RPMI7951 (cell line): Measurements from ENCODE around the gene CYBB. TPM values are rescaled to one million over a fixed set of nuclear protein-coding genes. Genes with fewer than 3 reads are reported as not detected.

ENCODE experiments used
- DNase-seq: peaks from one replicate; pipeline ENCODE4 v3.0.0-alpha.2; 2012; ENCODE audit warnings: low read depth
- total RNA-seq: library from RNA; depleted of rRNA; stranded (reverse); fragments of >200 nt; shearing (Covaris generic); gene quantifications from 2 replicates; pipeline ENCODE4 v1.2.3, GENCODE V29; 2014

The CYBB gene
- total RNA-seq, 1 experiment from 2014 or later, result not detected

DNA sequence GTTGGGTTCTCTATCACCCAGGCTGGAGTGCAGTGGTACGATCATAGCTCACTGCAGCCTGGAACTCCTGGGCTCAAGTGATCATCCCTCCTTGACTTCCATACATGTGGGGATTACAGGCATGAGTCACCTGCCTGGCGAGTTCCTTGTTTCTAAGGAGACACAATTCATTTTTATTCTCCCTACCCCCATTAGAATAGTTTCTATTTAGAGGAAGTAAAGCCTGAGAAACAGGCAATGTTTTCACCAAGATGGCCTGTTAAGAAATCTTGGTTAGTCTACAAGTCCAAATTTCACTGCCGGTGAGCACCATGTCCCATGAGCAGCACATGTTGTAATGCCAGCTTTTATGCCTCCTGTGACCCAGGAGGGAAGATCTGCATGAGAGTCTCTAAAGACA, 5.7 kb downstream of the CYBB start:
- peak; percentile 3 for DNase-seq

GRCh38 chrX:37786624-37787422, 7.0 kb downstream of the CYBB start:
- DNase-seq, result no peak

DNA sequence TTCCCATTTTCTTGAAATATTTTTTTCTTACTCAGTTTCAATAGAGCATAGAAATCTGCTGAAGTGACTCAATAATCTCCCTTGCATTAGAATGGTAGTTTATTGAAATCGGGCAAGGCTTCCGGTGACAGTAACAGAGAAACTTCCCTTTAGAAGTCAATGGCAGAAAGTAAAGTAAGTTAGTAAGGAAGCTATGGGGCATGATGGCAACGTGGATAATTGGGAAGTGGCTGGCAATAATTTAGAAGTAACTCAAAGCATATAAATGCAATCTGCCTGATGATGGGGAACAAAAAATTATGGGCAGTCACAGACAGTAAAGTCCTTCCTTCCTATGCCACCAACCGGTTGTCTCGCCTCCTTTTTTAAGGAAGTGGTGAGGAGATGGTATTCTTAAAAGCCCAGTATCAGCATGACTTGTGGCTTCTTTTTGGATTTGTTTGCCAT, 7.6 kb downstream of the CYBB start:
- no peak for DNase-seq

- no peak for DNase-seq
Measured at GRCh38 chrX:37796310-37796709, 16.5 kb downstream of the CYBB start.

- DNase-seq, result no peak
Measured at GRCh38 chrX:37796805-37797204, 16.9 kb downstream of the CYBB start.

DNA sequence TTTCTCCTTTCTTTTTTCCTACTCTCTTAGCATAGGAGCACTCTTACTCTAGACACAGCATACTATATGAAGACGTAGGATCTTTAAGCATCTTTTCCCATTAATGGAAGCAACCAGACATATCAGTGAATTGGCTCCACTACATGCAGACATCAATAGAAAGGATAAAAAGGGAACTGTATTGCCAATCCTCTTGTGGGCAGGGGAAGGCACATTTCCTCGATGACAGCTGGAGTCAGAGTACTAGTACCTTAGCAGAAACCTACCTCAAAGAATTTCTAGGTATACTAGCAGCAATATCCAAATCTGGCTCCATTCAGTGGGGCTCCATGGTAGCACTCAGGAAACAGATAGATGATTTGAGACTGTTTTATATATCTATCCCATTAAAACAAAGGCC, 20.1 kb downstream of the CYBB start:
- DNase-seq, result no peak

DNA sequence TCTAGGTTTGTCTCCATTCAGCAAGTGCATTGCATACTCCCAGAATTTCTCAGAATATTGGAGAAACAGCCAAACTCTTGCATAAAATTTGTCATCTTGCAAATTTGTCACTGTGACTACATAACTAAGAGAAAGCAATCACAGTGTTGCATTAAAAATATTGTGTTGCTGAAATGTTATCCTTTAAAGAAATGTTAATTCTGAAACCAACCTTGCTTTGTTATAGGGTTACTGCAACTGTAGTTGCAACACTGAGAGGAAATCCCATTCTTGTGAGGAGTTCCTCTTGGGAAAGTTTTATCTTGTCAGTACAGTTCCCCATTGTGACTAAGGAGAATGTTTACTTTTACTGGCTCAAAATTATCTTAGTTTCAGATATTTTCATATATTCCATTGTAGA, 20.9 kb downstream of the CYBB start:
- no peak for DNase-seq

DNA sequence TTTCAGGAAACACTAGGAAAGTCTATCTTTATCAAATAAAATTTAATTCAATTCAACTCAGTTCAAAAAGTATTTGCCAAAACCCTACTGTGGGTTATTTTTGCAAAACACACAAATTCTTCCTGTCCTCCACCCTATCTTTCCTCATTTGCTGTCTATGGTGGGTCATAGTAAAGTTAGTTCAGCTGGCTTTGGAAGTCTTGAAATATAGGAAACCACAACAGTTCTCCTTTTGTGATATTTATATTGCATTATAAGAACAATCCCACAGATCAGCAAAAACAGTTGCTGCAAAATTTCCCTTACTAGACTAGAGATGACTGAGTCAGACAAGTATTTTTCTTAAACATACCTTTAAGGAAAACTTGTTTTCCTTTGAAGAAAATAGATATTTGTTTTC, 22.2 kb downstream of the CYBB start:
- DNase-seq, result no peak

- no peak for DNase-seq
Measured at GRCh38 chrX:37803057-37803456, 23.2 kb downstream of the CYBB start.

GRCh38 chrX:37809970-37810369, 30.1 kb downstream of the CYBB start:
- DNase-seq, result no peak

GRCh38 chrX:37812110-37812509, 32.3 kb downstream of the CYBB start:
- DNase-seq, result no peak

DNA sequence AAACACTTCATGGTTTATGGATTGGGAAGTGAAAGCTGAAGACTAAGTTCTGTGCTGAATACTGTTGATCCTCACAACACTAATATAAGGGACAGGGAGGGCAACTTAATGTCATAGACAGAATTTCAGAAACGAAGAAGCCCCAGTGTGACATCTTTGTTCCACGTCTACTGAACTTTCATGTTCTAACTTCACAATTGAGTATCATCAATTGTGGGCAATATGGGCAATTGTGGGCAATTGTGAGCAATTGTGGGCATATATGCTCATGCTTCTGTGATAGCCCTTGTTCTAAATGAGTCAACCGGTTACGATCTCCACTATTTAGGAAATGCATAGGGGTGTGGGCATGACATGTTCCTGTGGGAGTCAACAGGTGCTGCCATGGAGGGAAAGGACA, 33.7 kb downstream of the CYBB start:
- no peak for DNase-seq

GRCh38 chrX:37815366-37815765, 35.5 kb downstream of the CYBB start:
- no peak for DNase-seq

GRCh38 chrX:37816766-37817165, 36.9 kb downstream of the CYBB start:
- DNase-seq, result no peak

GRCh38 chrX:37817176-37817575, 37.3 kb downstream of the CYBB start:
- DNase-seq, result no peak

DNA sequence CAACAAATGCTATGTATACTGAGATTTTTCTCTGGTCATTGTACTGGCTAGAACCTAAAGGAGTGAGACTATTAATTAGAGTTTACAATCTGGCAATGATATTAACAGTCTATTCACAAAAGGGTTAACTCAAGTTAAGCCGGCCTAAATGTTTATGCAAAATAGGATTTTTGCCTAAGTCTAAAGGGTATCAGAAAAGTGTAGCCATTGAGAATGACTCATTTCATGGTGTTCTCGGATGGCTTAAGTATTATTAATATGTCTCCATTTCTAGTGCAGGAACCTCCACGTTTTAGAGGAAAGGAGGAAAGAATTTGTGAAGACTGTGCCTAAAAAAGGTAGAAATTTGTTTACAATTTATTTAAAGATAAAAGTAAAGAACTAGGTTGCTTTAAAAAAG, 37.7 kb downstream of the CYBB start:
- no peak for DNase-seq

GRCh38 chrX:37818031-37818430, 38.2 kb downstream of the CYBB start:
- DNase-seq, result no peak

DNA sequence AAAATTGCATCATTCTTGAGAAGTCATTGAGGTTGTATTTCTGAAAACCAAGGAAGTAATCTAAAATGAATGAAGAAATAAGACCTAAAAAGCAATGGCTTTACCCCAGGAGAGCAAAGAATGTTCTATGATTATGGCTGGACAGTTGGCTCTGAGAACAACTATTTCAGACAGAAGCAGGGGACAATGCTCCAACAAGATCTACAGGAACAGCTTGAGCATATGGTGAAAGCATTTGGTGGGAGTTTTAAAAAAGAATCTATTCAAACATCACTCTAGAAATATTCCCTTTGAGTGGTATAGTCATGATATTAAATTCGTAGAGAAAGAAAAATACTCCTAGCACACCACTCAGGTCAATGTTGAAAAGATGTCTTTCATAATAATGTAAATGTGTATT, 40.8 kb downstream of the CYBB start:
- no peak for DNase-seq

- no peak for DNase-seq
Measured at GRCh38 chrX:37824491-37825214, 44.8 kb downstream of the CYBB start.

GRCh38 chrX:37825215-37825842, 45.5 kb downstream of the CYBB start:
- peak; percentile 35 for DNase-seq

DNA sequence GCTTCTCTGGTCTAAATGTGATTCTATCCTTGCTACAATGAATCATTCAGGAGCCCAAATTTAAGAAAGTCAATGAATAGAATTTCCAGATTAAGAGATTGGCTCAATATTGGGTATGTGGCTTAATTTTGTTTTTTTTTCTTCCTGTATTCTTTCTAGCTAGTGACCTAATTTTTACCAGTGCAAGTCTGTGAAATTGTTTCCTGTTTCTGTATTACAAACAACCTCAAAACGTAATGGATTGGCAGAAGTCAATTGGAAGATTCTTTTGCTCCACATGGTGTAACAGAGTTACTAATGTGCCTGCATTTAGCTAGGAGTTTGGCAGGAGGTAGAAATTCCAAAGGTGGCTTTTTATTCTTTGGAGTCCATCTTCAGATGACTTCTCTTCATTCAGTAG, 49.9 kb downstream of the CYBB start:
- DNase-seq, result no peak

GRCh38 chrX:37830371-37830770, 50.5 kb downstream of the CYBB start:
- DNase-seq, result no peak

DNA sequence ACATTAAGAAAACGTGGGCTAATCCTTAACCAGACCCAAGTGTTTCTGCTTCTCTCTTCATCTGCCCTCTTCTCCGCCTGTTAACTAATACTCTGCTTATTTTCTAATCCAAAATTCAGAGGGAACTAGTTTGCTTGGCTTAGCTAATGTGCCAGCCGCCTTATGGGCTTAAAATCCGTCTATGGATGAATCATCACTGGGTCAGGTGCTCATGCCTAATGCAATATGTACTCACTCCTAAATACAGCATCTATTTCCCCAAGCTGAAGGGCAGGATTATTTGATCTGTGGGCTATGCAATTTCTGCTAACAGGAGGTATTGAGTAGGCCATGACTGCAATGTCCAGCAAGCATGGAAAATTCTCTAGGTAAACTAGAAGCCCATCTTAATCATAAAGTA, 55.1 kb downstream of the CYBB start:
- DNase-seq, result no peak
